ENCODE results near the gene AP4B1.
"Not testable (repeated sequence)": the region's sequence is repeated elsewhere in the genome, so short reads cannot be mapped to it uniquely, and the experiment has no call there.

Gene AP4B1

DNA sequence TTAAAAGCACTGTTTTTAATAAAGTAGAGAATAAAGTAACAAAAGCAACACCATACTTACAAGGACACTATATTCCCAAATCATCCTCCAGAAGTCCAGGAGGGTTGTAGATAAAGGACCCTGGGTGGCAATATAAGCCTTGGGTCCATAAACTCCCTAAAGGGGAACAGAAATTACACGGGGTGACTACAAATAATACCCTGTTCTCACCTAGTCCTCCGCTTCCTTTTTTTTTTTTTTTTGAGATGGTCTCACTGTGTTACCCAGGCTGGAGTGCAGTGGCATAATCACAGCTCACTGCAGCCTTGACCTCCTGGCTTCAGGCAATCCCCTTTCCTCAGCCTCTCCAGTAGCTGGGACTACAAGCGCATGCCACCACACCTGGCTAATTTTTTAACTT, 46.2 kb downstream of the AP4B1 start:
- DNase-seq (ENCODE audit: low spot score), result no peak

DNA sequence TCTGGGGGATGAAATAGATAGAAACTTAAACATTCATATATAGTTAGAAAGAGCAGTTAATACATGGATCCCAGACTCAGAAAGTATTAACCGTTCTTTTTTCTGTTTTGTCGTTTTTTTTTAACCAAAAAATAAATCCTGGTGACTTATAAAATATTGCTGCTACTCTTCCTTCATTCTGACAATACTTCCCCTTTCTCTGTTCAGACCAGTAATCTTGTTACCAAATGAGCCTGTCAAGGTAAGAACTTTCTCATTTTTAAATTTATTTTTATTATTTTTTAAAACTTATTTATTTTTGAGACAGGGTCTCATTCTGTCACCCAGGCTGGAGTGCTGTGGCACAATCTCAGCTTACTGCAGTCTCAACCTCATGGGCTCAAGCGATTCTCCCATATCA, 46.8 kb downstream of the AP4B1 start:
- no peak for DNase-seq (ENCODE audit: low spot score)

DNA sequence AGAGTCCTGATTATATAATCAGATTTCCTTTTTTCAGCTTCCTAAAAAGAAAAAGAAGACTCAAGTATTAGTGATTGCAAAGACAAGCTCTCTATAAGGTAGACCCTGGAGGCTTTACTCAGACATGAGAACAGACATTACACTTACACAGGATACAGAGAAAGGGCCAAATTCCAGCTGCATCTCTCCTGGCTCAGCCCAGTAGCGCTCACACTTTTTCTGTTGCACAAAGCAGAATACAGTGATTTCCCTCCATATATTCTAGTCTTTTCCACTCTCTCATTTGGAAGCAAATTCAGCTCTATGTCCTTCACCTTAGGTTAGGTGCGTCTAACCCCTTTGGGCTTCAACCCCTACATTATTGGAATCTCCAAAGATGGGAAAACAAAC, 48.2 kb downstream of the AP4B1 start:
- DNase-seq (ENCODE audit: low spot score), result no peak

DNA sequence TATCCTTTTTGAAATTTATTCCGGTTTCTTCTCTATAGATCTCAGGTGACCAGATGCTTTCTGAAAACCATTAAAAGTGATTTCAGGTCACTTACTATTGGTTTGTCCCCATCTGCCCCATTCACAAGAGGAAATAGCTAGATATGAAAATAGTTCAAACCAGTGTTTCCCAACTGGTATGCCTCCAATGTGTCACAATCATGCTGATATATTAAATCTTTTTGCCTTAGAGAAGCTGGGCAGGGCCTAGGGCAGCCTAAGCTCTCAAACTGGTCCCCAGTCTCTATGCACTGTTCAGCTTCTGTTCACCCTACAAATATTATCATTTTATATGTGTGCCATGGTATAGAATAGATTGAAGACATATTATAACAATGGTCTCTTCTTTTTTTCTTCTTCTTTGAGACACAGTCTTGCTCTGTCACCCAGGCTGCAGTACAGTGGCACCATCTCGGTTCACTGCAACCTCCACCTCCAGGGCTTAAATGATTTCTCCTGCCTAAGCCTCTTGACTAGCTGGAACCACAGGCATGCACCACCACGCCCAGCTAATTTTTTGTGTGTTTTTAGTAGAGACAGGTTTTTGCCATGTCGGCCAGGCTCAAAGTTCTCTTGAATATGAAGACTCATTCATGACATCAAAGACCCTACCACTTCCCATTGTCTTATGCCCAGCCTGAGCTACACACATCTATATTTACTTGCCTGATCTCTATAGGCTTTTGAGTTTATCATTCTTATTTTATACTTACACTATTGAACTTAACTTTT, 48.8 kb downstream of the AP4B1 start:
- DNase-seq (ENCODE audit: low spot score), result no peak

DNA sequence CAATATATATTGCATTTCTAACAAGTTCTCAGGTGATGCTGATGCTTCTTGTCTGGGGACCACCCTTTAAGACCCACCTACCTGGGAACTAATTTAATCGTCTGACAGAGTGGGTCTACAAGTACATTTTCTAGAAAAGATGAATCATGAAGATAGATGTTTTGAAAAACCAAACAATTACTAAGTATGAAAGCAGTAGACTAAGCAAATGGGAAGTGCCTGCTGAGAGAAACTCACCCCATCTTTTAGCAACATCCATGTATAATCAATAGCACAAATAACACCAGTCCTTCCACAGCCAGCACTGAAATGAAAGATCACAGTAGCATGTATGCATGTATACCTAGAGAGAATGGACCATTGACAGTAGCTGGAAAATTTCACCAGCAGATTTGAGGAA, 50.4 kb downstream of the AP4B1 start:
- no peak for DNase-seq (ENCODE audit: low spot score)

DNA sequence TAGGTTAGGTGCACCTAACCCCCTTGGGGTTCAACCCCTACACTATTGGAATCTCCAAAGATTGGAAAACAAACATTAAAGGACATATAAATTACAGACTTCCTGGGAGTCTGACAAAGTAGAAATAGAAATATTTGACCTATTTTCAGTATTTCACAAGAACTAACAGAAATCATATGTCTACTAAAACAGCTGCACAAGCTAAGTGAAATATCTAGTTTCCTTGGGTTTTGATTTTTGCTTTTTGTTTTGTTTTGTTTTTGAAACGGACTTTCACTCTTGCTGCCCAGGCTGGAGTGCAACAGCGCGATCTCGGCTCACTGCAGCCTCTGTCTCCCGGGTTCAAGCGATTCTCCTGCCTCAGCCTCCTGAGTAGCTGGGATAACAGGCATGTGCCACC, 51.9 kb downstream of the AP4B1 start:
- not testable (repeated sequence) for DNase-seq (ENCODE audit: low spot score)

DNA sequence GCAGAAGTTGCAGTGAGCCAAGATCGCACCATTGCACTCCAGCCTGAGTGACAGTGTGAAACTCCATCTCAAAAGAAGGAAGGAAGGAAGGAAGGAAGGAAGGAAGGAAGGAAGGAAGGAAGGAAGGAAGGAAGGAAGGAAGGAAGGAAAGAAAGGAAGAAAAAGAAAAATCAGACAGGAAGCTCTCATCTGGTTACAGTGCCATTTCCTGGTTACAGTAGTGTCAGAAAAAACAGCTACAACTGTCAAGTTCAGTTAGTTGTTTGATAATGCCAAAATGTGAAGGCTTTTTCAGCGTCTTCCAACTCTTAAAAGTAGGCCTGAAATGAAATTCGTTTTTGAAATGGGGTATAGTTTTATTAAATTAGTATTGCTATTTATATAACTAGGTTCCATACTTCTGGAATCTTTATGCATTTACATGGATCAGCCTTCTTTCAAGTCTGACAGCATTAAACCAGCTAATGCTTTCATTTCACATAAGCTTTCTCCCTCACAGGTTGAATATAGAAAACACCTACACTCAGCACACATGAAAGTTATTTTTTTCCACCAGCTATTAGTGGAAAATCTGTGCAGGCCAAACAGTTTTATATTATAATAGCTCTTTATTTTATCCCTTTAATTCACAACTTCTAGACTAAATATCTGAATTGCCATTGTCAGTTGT, 54.3 kb downstream of the AP4B1 start:
- no peak for DNase-seq (ENCODE audit: low spot score)

DNA sequence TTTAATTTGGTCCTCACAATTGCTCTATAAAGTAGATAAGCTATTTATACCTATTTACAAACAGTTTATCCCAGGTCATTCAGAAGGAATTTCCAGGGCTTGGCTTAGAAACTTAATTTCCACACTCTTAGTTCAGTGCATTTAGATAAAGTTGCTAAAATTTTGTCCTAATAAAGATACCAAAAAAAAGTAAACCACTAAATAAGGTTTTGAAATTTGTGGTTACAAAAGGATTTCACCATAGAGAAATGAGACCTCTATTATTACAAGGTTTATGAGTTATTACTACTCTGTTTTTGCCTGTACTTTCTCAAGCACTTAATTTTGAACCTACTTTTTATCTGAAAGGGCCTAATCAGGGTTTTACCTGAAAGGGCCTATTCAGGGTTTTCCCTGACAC, 55.5 kb downstream of the AP4B1 start:
- DNase-seq (ENCODE audit: low spot score), result no peak

DNA sequence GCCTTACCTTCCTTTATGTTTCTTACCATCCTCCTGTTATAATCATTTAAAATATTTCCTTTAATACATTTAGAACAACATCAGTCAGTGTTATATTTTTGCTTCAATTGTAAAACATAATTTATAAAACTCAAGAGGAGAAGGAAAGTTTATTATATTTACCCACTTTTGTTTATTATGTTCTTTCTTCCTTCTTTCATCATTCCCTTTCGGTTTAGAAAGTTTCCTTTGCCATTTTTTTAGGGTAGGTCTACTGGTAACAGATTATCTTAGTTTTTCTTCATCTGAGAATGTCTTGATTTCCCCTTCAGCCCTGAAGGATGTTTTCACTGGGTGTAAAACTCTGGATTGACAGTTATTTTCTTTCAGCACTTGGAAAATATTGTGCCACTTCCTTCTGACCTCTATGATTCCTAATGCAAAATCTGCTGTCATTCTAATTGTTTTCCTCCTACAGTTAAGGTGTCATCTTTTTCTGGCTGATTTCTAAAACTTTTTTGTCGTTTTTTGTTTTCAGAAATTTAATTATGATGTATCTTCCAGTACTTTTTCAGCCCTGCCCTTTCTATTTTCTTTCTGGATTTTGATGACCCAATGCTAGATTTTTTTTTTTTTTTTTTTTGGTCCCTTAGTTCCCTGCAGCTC, 58.1 kb downstream of the AP4B1 start:
- no peak for DNase-seq (ENCODE audit: low spot score)
